Activated naive CD4-positive, alpha-beta T cell treated with Interleukin-2 at 50 U/mL for 16 hours (primary cell): ENCODE results near the gene FHOD3.
A peak's percentile ranks its signal among the peaks of the same experiment; 100 is the strongest.
"Not testable (repeated sequence)": the region's sequence is repeated elsewhere in the genome, so short reads cannot be mapped to it uniquely, and the experiment has no call there.

Experiments used
- DNase-seq: peaks from one replicate; pipeline ENCODE4 v3.0.0-alpha.2; 2020

Gene FHOD3

DNA sequence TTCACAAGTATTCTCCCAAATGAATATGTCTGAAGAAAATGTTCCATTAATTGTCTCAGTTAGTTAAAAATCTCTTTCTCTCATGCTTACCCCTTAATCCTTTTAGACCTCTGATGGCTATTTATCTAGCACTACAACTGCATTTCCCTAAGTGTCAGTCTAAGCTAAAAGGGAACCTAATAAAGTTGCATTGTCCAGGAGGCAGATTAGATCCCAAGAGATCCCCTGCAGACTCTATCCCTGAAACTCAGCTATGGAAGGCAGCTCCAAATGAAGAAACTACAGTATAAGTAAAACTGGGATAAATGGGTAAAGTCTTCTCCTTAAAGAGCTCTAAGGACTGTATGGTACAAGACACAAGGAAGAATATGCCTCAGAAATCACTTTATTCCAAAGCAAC is 518.6 kb downstream of the FHOD3 start:
- not testable (repeated sequence) for DNase-seq

DNA sequence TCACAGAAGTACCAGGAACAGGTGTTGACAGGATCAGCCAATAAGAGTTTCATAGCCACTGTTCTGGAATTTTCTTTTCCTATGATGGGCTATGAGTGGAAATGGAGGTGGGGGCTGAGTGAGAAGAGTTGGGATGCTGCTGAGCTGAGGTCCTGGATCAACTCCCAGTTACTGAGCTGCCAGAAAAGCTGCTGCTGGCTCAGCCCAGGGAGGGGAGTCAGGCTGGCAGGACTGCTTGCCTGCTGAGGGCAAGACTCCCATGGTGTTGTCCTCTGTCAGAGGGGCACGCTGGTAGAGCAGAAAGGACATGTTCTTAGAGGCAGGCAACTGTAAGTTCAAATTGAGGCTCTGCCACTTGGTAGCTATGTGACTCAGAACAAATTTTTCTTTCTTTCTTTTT is 519.5 kb downstream of the FHOD3 start:
- no peak for DNase-seq

DNA sequence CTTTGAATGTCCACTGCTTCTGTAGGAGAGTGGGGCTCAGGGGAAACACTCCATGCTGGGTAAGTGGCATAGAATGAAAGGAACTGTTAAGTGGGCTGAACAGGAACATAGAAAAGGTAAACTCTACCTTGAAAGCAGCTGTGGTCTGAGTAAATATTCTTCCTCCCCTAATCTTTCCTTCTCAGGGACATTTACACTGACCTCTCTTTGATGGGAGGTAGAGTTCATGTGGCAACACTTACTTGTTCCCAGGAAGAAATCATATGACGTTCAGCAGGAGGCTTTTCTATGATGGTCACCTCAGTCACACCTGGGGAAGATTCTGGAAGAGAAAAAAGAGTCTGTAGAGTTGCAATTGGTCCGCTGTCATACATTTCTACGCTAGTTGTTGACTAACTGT is 521.1 kb downstream of the FHOD3 start:
- no peak for DNase-seq

DNA sequence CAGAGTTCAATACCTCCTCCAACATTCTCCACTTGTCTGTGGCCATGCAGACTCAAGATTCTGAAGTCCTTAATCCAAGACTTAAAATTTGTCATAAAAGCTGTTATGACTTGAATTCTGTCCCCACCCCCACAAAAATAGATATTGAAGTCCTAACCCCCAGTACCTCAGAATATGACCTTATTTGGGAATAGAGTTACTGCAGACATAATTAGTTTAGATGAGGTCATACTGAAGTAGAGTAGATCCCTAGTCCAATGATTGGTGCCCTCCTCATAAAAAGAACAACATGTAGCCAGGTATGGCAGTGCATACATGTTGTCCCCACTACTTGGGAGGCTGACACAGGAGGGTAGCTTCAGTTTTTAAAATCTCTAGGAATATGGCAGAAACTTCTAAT is 522.1 kb downstream of the FHOD3 start:
- no peak for DNase-seq

DNA sequence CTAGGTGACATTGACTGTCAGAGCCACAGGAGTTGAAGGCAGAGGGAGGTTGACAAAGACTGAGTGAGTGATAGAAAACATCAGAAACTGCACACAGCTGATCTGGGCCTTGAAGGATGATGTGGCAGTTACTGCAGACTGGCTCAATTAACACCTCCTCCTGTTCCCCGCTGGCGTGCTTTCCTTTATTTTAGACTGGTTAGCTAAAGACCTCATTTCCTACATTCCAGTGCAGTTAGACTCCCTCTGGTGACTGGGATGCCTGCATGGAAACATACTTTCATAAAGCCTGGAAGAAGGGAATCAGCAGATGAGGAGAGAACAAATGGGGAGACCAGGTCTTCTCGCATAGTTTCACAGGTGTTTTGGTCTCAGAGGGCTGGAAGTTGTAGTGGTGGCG is 524.2 kb downstream of the FHOD3 start:
- DNase-seq: no peak

DNA sequence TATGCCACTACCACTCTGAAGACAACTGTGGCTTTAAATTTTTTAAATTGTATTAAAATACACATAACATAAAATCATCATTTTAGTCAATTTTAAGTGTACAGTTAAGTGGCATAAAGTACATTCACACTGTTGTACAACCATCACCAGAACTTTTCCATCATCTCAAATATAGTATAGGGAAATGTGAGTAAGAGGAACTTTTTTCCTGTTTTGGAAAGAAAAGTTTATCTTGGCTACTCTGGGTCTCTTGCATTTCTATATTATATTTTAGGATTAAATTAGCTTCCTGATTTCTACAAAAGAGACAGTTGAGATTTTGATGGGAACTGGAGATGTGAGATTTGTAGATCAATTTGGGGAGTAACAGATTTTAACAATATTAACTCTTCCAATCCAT is 528.0 kb downstream of the FHOD3 start:
- DNase-seq: no peak

DNA sequence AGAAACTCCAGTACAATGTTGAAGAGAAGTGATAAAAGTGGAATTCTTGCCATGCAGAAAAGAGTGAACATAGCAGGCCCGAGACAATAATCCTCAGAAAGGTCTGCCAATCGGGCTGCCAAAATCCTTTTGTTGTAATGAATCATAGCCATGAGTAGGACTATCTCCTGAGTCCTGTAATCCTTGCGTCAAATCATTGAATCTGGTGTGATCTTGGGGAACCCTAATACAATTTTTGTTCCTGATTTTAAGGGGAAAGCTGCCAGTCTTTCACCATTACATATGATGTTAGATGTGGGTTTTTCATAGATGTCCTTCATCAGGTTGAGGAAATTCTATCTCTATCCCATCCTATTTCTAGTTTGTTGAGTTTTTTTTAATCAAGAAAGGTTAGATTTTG is 529.0 kb downstream of the FHOD3 start:
- no peak for DNase-seq

DNA sequence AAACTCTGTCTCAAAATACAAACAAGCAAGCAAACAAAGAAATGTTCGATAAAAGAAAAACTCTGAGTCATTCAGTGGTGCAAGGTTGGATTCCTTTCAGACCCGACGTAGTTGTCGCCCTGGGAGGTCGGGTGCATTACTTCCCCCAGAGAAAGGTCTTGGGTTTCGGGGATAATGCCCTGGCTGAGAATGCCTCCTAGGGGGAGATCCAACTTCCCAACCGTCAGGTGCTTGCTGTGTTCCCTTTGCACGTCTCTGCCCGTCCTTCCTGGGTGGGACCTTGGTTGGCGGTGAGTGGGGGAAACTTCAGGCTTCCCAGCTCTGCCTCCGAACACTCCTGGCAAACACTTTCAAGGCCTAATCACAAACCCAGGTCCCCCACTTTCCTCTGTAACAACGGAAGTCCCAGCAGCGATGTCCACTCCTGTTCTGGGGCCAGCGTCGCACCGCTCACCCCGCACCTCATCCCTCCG is 530.7 kb downstream of the FHOD3 start:
- peak; percentile 23 for DNase-seq

DNA sequence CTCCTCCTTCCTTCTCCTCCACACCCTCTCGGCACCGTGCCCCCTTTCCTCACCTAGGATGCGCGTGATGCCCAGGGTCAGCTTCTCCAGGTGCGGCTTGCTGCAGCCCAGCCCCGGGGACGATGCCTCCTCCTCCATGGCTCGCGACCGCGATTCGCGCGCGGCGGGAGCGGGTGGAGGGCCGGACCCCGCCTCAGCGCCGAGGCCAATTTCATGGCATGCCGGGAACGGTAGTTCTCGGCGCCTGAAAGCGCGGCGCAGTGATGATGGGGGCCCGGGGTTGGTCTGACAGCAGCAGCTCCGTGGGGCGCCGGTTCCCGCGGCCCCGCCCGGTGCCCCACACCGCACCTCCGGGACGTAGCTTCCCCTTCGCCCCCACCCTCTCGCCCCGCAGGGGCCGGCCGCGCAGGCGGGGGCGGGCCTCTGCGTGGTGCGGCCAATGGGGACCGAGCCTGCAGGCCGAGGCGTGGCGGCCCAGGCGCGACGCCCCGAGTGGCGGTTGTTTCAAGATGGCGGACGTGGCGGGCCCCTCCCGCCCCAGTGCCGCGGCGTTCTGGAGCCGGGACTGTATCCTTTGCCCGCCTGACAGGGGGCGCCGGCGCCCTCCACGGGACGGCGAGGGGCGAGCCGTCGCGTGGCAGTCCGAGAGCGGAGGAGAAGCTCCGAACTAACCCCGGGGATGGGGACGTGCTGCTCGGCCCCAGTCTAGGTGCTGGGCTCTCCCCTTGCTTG is 531.3 kb downstream of the FHOD3 start, which contains the start of the genes KIAA1328 and TPGS2:
TSS of gene KIAA1328 (plus strand) at position 498 of the 732 bp plus-strand sequence. CDS start at position 510, 12 bp downstream.
TSS of gene TPGS2 (minus strand) at position 373 of the 732 bp plus-strand sequence. CDS start at position 138, 235 bp downstream.
- peak; percentile 89 for DNase-seq
